NCI-H1436 (cell line): ENCODE measurements around the gene MPIG6B.
A peak's percentile ranks its signal among the peaks of the same experiment; 100 is the strongest.

Experiments used
- DNase-seq: peaks from one replicate; lab custom pipeline; 2025; lab: John Stamatoyannopoulos, UW

The MPIG6B gene

DNA sequence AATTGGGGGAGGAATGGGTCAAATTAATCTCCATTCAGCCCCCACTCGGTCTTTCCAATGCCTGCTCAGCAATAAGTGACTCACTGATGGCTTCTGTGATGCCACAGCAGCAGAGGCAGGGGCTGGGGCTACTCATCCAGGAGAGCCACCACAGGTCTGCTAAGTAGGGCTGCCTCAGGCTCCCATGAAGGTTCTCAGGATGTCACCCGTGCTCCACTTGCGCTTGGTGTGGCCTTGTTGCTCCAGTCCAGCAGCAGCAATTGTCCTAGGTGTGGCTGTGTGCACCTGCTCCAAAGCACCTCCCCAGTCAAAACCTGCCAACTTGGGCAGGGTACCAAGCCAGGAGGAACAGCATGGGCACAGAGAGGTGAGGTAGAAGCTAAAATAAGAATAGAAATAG lies 1.0 kb upstream of the MPIG6B start:
- DNase-seq, result no peak

DNA sequence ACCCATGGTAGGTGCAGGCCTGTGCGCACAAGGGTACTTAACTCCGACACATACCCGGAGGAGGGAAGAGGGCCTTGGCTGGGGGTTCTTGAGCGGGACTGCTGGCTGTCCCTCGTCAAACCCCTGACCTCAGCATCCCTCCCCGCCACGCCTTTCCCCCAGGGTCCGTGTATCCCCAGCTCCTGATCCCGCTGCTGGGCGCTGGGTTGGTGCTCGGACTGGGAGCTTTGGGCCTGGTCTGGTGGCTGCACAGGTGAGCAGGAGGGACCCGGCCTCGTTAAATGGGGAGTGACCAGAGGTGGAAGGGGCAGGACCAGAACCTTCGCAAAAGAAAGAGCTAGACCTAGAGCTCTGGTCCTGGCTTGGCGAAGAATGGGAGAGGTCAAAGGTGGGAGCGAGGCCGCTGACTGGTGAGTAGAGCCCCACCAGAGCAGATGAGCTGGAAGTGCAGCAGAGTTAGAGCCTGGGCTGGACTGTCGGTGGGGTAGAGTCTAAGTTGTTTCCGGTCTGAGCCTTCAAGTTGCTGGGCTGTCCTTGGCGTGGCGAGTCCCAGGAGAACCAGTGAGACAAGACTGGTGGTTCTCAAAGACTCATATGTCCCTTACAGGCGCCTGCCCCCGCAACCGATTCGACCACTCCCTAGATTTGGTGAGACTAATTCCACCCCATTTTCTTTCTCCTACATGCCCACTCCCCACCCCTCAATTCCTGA lies 963 bp downstream of the MPIG6B start:
- DNase-seq, result no peak

DNA sequence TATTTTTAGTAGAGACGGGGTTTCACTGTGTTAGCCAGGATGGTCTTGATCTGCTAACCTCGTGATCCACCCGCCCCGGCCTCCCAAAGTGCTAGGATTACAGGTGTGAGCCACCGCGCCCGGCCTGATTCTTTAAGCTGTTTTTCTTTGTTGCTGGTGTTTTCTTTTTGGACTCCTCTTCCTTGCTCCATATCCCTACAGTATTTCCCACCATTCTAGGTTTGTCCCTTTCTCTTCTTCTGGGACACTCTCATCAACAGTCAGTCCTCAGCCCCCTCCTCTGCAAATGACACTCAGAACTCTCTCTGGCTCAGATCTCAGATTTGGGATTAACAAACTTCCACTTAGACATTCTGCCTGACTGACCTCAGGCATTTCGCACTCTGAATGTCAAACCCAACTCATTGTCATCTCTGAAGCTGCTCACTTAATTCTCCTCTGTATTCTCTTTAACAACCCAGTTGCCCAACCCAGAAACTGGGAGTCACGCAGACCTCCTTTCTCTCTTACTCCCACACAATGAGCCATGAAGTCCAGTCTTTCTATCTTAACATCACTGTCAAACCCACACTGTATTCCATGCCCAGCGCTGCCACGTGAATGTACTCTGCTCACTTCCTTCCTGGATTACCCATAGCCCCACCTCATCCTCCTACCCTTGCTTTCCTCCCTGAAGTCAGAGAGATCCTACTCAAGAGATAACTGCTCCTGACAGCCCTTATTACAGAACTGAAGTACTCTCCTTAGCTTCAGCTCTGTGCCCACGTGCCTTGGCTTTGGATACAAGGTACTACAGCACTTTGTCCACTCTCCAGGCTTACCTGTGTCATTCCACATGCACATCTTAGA lies 2.6 kb downstream of the MPIG6B start:
- DNase-seq, result no peak

DNA sequence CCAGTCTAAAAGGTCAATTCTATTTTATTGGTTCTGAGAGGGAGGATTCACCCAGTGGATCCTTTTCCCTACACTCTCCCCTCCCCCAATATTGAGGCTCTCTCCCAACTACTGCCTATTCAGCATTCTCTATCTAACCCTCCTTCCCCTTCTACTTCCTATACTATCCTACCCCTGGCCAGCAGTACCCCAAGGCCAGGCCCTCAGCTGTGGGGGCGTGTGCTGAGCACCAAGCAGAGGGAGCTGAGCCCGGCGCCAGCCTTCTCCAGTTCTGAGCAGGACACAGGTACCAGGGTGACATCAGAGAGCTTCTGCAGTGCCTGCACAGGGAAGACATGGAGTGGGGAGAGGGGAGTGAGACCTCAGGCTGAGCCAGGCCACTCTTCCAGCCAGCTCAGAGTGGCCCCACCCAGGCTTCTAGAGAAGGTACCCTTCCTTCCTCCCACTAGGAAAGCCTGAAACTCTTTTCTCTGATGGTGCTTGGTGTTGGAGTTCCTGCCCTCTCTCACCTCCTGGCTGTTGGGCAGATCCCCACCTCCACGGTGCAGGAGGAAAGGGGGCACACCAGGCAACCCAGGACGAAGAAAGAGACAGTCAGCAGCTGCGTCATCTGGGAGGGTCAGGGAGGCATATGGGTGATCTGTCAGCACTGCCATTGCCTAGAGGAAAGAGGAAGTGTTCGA lies 4.0 kb downstream of the MPIG6B start:
- DNase-seq, result no peak

DNA sequence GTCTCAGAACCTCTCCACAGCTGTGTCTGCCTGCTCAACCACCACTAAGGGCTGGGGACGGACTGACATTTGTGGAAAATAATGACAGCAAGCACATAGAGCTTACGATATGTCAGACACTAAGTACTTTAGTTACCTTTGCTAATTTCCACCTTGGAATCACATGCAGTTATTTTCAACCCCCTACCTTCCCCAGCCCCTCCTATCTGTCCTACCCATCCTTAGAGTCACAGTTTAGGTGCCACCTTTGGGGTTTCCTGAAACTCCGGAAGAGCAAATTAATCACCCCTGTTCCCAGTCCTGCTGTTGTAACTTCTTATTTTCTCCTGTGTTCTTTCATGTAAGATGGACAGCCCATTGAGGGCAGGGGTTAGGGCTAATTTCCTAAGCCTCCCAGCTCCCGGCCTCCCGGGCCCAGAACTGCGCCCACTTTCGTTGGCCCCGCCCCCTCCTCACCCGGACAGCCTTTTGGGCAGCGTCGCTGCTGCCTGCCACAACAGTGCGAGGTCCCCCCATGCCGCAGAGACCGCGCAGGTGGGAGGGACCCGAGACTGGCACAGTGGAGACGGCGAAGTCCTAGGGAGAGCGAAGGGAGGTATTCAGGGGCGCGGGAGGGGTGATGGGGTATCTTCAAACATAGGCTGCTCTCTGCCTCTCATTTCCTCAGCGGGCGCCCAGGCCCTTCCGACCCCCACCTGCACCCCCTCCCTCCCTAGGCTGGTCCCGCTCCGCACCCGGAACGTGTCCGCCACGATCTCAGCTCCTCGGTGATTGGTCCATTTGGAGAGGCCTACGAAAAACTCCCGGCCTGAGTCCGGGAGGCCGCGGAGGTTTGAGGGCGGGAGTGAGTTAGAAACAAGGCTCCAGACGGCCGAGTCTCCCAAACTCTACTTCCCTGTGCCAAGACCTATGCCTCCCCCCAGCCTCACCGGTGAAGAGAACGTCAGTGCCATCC lies 4.8 kb downstream of the MPIG6B start:
- no peak for DNase-seq

DNA sequence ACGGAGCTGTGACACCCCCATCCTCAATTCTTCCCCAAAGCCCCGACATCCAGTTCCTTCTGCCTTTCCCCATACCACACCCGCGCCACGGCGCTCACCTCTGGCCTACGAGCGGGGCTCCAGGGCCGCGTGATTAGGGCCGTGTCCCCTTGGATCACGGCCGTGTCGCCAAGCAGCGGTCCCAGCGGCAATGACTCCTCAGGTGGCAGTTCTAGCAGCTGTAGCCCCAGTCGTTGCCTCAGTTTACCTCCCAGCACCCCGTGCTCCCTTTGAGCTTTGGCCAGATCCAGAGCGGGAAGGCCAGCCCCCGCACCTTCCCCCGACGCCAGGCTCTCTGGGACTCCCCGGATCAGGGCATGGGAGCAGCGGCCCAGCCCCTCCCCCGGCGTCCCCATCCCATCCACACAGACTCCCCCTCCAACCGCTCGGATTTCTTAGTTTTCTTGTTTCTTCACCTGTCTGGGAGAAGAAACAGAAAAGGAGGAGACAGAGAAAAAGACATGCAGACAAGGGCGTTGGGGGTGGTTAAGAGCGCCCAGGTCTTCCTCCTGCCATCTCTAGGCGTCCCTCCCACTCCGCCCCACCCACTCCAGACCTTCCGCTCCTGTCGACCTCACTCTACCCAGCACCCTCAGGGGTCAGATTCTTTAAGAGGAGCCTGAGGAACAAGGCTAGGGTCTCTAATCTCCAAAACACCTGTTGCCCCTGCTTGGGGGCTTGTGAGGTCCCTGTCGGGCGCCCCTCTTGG lies 5.8 kb downstream of the MPIG6B start, which contains the start of gene DDAH2:
TSS of gene DDAH2 (minus strand) at position 533 of the 748 bp plus-strand sequence. CDS start at position 395, 138 bp downstream.
- DNase-seq, result no peak

DNA sequence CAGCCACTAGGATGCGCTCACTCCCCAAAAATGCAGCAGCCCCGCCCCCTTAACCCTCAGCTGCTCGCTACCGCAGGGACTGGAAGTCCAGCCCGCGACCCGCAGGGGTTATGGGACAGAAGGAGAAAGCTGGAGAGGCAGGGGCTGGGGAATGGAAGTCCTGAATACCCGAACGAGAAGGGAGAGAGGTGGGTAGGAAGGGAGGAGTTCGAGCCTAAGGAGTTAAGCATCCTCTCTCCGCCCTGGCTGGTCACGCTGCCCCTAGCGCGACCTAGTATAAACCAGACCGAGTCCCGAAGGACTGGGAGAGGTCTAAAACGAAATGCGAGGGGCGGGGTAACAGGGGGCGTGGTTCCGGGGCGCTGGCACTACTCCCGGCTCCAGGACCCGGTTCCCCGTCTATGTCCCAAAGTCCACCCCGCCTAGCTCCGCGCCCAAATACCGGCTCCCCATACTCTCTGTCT lies 6.4 kb downstream of the MPIG6B start:
- DNase-seq, result peak; percentile 78

DNA sequence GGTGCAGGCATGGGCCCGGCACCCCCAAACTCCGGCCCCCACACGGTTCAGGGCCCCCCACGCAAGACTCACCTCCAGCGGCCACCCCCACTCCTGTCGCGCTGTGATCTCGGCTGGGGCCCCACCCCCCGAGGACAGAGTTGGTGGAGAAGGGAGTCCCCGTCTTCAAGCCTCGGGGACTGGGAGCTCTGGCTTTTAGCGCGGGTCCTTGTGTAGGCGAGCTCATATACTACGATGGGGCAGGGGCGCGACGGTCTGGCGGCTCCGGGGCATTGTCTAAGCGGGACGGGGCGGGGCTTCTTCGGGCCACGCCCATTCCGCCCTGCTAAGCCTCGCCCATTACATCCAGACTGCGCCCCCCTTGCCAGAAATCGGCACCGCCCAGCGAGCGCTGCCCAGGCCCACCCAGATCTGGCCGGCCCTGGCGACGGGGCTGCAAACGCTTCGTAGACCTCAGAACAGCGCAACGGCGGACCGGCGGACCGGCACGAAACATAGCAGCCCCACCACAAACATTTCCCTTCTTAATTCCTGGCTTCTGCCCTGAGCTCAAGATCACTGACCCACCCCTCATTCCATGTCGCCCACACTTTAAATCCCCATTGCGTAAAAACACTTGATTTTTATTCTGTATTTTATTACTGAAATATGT lies 6.9 kb downstream of the MPIG6B start:
- DNase-seq, result peak; percentile 70

DNA sequence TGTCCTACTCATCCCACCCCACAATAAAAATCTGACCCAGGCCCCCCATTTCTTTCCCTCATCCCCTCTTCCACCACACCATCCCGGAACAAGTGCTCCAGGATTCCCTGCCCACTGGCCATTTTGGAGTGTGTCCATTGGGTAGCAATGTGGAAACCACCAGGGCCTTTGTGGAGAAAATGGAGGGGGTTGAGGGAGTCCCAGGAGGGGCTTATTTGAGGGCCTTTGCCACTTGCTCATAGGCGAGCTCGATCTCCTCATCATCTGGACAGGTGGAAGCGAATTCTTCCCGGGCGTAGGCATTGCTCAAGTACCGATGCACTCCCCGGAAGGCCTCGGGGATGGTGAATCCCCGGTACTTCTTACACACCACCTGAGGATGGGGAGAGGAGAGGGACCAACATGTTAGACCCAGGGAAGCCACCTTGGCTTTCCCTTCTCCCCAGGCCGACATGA lies 7.5 kb downstream of the MPIG6B start:
- DNase-seq, result no peak

DNA sequence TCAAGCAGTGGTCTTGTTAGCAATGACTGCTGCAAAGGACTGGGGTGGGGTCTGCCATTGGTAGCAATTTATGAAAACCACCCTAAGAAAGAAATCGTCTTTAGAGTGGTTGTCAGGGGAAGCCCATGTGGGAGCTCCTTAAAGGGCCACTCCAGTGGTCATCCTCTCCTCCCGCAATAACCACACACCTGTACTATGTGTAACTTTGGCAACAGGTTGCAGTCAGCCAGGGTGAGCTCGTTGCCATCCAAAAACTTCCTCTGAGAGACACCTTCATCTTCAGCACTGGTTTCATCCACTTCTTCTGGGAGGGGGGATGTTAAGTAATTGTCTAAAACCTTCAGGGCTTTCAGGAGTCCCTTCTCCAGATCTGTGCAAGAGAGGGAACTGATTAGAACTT lies 8.9 kb downstream of the MPIG6B start:
- no peak for DNase-seq

DNA sequence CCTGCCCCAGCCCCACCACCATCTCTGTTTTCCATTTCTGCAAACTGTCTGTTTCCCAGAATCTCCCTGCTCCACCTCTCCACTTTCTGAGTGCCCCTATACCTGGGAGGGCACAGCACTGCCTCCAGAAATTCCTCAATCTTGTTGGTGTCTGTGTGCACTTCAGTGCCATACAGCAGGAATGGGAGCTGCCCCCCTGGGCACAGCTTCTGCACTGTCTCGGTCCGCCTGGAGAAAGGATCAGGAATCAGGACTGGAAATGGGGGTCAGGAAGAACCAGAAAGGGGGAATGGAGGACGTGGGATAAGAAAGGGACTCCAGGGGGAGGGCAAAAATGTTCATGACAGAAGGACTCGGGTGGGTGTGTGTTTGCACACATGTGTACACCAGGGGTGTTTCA lies 10.6 kb downstream of the MPIG6B start:
- DNase-seq, result no peak

DNA sequence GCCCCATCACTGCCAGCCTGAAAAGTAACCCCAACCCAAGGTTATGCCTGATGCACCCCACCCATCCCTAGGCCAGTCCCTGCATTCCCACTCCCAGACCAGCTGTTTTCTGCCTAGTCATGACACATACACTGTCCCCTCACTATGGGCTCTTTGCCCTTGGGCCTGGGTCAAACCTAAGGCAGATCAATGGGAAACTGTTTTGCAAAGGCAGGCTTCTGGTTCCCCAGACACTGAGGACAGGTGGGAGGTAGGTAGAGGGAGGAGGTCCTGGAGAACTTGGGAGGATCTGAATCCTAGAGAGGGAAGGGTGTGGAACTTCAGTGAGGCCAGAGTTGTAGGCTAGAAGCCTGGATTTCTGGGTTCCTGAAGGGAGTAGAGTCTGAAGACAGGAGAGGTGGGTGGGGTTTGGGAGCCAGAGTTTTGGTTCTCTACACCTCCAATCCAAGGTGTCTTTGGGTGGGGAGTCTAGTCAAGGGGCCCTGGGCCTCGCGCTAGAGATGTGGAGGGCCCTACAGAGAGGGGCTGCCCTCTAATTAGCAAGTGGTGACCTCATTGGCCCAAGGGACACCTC lies 11.2 kb downstream of the MPIG6B start:
- DNase-seq, result no peak

DNA sequence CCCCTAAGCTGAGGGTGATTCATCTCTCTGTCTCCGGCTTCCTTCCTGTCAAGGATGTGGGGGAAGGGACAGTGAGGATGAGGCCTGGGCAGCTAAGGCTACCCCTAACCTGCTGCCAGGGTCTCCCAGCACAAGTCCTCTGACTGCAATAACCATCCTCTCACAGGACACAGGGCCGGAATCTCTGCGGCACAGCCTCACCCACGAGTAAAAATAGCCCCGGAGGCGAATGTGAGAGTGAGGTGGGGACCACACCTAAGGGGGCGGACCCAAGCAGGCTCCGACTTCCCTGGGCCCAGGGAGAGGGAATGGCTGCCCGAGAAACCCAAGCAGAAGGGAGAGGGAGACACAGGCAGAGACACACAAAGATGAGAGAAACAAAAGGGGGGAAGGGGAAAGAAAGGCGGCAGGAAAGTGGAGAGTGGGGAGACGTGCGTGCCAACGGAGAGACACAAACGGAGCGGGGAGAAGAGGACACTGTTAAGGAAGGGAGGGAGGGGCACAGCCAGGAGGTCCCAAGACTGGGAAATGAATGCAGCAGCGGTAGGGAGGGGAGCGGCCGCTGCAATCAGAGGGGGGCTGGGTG lies 11.7 kb downstream of the MPIG6B start:
- no peak for DNase-seq

DNA sequence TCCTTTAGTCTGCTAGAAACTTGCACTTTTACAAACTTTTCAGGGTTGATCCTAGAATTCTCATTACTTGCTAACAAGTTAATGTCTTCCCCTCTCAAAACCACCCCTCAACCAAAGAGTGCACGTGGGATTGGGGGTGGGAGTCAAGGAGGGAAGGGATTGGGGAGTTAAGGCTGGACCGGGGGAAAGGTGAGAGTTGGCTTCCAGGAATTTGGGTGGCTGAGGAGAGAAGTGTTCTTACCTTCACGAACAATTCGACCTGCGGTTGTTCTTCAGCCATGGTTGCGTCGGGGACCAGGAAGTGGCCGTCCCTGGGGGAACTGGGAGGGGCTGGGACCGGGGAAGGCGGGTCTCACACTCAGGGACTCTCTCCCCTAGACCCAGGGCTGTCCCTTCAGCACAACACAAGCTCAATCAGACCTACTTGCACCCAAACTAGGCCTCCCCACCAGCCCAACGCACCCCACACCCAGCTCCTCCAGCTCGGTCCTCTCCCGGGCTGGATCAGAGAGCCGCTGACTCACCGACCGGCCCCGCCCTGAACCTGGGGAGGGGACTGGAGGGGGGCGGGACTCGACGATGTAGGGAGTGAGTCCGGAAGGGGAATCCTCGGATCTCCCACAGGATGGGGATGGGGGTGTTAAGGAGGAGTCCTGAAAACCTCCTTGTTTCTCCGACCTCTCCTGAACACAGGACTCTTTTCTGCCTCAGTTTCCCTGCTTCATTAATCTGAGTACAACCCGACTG lies 13.0 kb downstream of the MPIG6B start, which contains the start of gene CLIC1:
TSS of gene CLIC1 (minus strand) at position 510 of the 747 bp plus-strand sequence. CDS start at position 280, 230 bp downstream.
- DNase-seq, result peak; percentile 69

DNA sequence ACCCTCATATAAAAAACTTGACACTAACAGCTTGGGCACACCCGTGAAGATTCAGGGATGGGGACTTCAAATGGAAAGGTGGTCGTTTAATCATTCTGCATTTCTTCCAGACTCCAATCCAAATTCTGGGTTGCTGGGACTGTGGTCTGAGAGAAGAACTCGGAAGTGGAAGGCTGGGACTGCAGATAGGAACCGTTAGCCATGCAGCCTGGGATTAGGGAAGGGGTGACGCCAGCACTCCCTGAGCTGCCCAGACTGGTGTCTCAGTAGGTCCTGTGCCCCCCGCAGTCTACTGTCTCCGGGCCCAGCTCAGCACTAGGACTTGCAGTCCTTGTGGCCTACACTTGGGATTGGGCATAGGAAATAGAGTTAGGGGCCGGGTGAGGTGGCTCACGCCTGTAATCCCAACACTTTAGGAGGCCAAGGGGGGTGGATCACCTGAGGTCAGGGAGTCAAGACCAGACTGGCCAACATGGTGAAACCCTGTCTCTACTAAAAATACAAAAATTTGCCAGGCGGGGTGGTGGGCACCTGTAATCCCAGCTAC lies 13.7 kb downstream of the MPIG6B start:
- DNase-seq, result no peak

DNA sequence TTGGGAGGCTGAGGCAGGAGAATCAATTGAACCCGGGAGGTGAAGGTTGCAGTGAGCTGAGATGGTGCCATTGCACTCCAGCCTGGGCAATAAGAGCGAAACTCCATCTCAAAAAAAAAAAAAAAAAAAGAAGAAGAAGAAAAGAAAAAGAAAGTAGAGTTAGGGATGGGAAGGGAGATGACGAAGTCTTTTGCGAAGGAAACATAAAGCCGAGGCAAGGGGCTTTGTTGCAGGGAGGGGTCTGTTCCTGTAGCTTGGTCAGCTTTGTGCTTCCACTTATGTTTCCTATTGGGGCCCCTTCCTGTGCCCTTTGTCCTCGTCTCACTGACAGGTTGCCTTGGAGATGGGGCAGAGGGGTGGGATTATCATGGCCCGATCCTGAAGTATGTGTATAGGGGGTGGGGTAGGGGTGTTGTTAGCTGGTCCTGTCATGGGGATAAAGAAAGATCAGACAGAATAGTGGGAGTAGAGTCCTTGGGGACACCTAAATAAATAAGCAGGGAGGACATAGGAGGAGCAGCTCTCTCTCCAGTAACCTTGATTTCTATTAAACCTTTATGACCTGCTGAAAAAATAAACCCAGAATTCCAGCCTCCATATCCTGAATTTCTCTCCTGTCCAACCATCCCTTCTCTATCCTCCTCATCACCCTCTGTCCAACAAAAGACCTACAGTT lies 14.3 kb downstream of the MPIG6B start:
- DNase-seq, result peak; percentile 39
